Left ventricle myocardium inferior (tissue), 1 donor: ENCODE results near the gene DRD3. TPM values are rescaled to one million over a fixed set of nuclear protein-coding genes. Genes with fewer than 3 reads are reported as not detected.

Source experiments
- DNase-seq: peaks from one replicate; pipeline ENCODE4 v3.0.0-alpha.2; 2020
- H3K27ac ChIP-seq: fragments of 200-600 bp; replicated peaks from 2 replicates; pipeline ENCODE4 v1.8.0; 2021
- H3K27me3 ChIP-seq: fragments of 200-600 bp; 2 replicates; pipeline ENCODE4 v1.8.0; 2021; ENCODE audit warnings: low read depth
- H3K36me3 ChIP-seq: fragments of 200-600 bp; 2 replicates; pipeline ENCODE4 v1.8.0; 2021
- H3K4me1 ChIP-seq: fragments of 200-600 bp; 2 replicates; pipeline ENCODE4 v1.8.0; 2021
- H3K4me3 ChIP-seq: fragments of 200-600 bp; 2 replicates; pipeline ENCODE4 v1.8.0; 2021; ENCODE audit warnings: mild to moderate bottlenecking, moderate library complexity
- H3K9me3 ChIP-seq: fragments of 200-600 bp; replicated peaks from 2 replicates; pipeline ENCODE4 v1.8.0; 2021
- CTCF ChIP-seq: fragments of 200-600 bp; IDR thresholded peaks from 2 replicates; pipeline ENCODE4 v1.8.0; 2021; ENCODE audit warnings: antibody characterized with exemption, mild to moderate bottlenecking, borderline replicate concordance
- intact Hi-C: fragments of 100-400 bp; cut with micrococcal nuclease; formaldehyde crosslinking; loops from one replicate; pipeline ENCODE4 v1.11.0; 2022
- total RNA-seq: library from RNA; stranded (reverse); fragmentation: NEBNext Ultra II Directional; extraction: Animal tissue kit (Norgen Biotek cat#: 25700); gene quantifications from one replicate; pipeline ENCODE4 v1.2.1, GENCODE V29; 2021
- donor health status: DM: no; HTN: yes; CAD: no; lungs with severe emphysema.

The DRD3 gene
- total RNA-seq, 1 donor from 2014 or later: not detected

GRCh38 chr3:114080201-114080600 lies 98.7 kb downstream of the DRD3 start:
- Histone ChIP-seq H3K4me1 (peaks cover 6% of the 10 kb centered on the region), H3K36me3 (peaks cover 87% of the 10 kb centered on the region), H3K27me3 (no peaks in the 10 kb centered on the region), H3K27ac (peak overlapping the region; percentile 44), H3K4me3 (peak overlapping the region; percentile 26), H3K9me3 (no peaks in the 10 kb centered on the region)
- no peak for TF ChIP-seq CTCF
- no peak for DNase-seq
- intact Hi-C loops: no loop called here

- no peak for DNase-seq
- Histone ChIP-seq H3K4me1 (peaks cover 6% of the 10 kb centered on the region), H3K27me3 (no peaks in the 10 kb centered on the region), H3K27ac (peak overlapping the region; percentile 44), H3K36me3 (peaks cover 87% of the 10 kb centered on the region), H3K9me3 (no peaks in the 10 kb centered on the region), H3K4me3 (peak overlapping the region; percentile 26)
- no peak for TF ChIP-seq CTCF
- intact Hi-C loops: no loop called here
Observed at GRCh38 chr3:114079761-114080160, 99.1 kb downstream of the DRD3 start.

GRCh38 chr3:114078126-114078525 lies 100.7 kb downstream of the DRD3 start:
- H3K27me3 ChIP-seq: no peaks in the 10 kb centered on the region
- no peaks in the 10 kb centered on the region for H3K9me3 ChIP-seq
- no peak for TF ChIP-seq CTCF
- H3K4me1 ChIP-seq: peaks cover 6% of the 10 kb centered on the region
- no peak overlapping the region for H3K27ac ChIP-seq
- intact Hi-C loops: no loop called here
- no peak for DNase-seq
- H3K4me3 ChIP-seq: no peak overlapping the region
- peaks cover 90% of the 10 kb centered on the region for H3K36me3 ChIP-seq

Other genes with a start within 250 kb of the DRD3 start
- gene ZDHHC23, start 231.0 kb downstream of the DRD3 start, total RNA-seq: 2.7 TPM
- 0.77 TPM for gene CCDC191, start 122.5 kb downstream of the DRD3 start, total RNA-seq
- gene QTRT2, start 122.3 kb downstream of the DRD3 start, total RNA-seq: 4.1 TPM
- not detected for gene ZNF80, start 58.5 kb upstream of the DRD3 start, total RNA-seq
- gene TIGIT, start 115.0 kb upstream of the DRD3 start, total RNA-seq: not detected